SK-N-SH (cell line): ENCODE measurements around the gene IPO4. TPM values are rescaled to one million over a fixed set of nuclear protein-coding genes. Genes with fewer than 3 reads are reported as not detected.

Experiments
- CTCF ChIA-PET: fragments of 300-600, 350-600 bp; formaldehyde crosslinking; extraction: SDS; loops from one replicate; lab custom pipeline; 2021; lab: Yijun Ruan, JAX
- POLR2A ChIA-PET: fragments of 350-600 bp; sonication (Branson Sonifier 250); formaldehyde crosslinking; extraction: SDS; loops from one replicate; lab custom pipeline; 2020; ENCODE audit warnings: antibody characterized with exemption, inconsistent platforms; lab: Yijun Ruan, JAX
- DNase-seq: peaks from one replicate; pipeline ENCODE4 v3.0.0; 2012
- H2AFZ ChIP-seq: fragments of 200-600 bp; sonication (generic); 2 replicates; pipeline ENCODE4 v1.8.1; 2016; ENCODE audit warnings: antibody characterized with exemption, mild to moderate bottlenecking, low read depth
- H3F3A ChIP-seq: fragments of 200-600 bp; sonication (generic); replicated peaks from 2 replicates; pipeline ENCODE3; 2016; ENCODE audit warnings: antibody characterized with exemption, mild to moderate bottlenecking; ENCODE audit not compliant: insufficient read depth
- H3K27ac ChIP-seq, 2 experiments: fragments of 200-500 bp in 1 of 2; fragments of 200-600 bp in 1 of 2; sonication (Bioruptor generic) in 1 of 2; sonication (generic), shearing (Covaris generic) in 1 of 2; 2 replicates each; pipeline versions ENCODE4 v1.5.1 to v1.6.1; 2014 to 2016; ENCODE audit warnings: low read depth in 2 of 2, inconsistent platforms in 1 of 2, low read length in 1 of 2, mild to moderate bottlenecking in 1 of 2, mixed read lengths in 1 of 2
- H3K27me3 ChIP-seq: fragments of 200-600 bp; sonication (generic), shearing (Covaris generic); 2 replicates; pipeline ENCODE4 v1.6.1; 2016; ENCODE audit warnings: mixed run types; ENCODE audit not compliant: insufficient read depth
- H3K36me3 ChIP-seq, 2 experiments: fragments of 200-500 bp in 1 of 2; fragments of 200-600 bp in 1 of 2; sonication (Bioruptor generic) in 1 of 2; sonication (generic) in 1 of 2; replicated peaks in 1 of 2; 2 replicates each; pipeline versions ENCODE3 to v1.5.1; 2014 to 2016; ENCODE audit warnings: low read length in 1 of 2, mild to moderate bottlenecking in 1 of 2; ENCODE audit not compliant: insufficient read depth in 2 of 2, control insufficient read depth in 1 of 2
- H3K4me1 ChIP-seq, 2 experiments: fragments of 200-500 bp in 1 of 2; fragments of 200-600 bp in 1 of 2; sonication (Bioruptor generic) in 1 of 2; sonication (generic), shearing (Covaris generic) in 1 of 2; 2 replicates each; pipeline versions ENCODE4 v1.5.1 to v1.6.1; 2014 to 2016; ENCODE audit warnings: low read depth in 1 of 2, low read length in 1 of 2, mixed run types in 1 of 2; ENCODE audit not compliant: insufficient read depth in 2 of 2, control insufficient read depth in 1 of 2
- H3K4me2 ChIP-seq: fragments of 200-600 bp; sonication (generic), shearing (Covaris generic); 2 replicates; pipeline ENCODE4 v1.6.1; 2017; ENCODE audit warnings: mixed run types
- H3K4me3 ChIP-seq, 2 experiments: fragments of 200-500 bp in 1 of 2; fragments of 200-600 bp in 1 of 2; sonication (Bioruptor generic) in 1 of 2; sonication (generic), shearing (Covaris generic) in 1 of 2; 2 replicates each; pipeline versions ENCODE4 v1.5.1 to v1.8.1; 2014 to 2016; ENCODE audit warnings: low read depth in 2 of 2, inconsistent platforms in 1 of 2, low read length in 1 of 2, mild to moderate bottlenecking in 1 of 2, mixed read lengths in 1 of 2, moderate library complexity in 1 of 2
- H3K79me2 ChIP-seq: fragments of 200-600 bp; sonication (generic); 2 replicates; pipeline ENCODE4 v1.8.1; 2017; ENCODE audit warnings: mild to moderate bottlenecking; ENCODE audit not compliant: insufficient read depth
- H3K9ac ChIP-seq: fragments of 200-600 bp; sonication (generic); 2 replicates; pipeline ENCODE4 v1.6.1; 2017; ENCODE audit warnings: mixed run types
- H3K9me2 ChIP-seq: fragments of 200-600 bp; sonication (generic); 2 replicates; pipeline ENCODE4 v1.6.1; 2017; ENCODE audit warnings: mixed run types
- H3K9me3 ChIP-seq: fragments of 200-600 bp; sonication (generic); 2 replicates; pipeline ENCODE4 v1.6.1; 2017; ENCODE audit warnings: mixed run types, mild to moderate bottlenecking, moderate library complexity
- H4K20me1 ChIP-seq: fragments of 200-600 bp; sonication (generic); 2 replicates; pipeline ENCODE4 v1.6.1; 2017; ENCODE audit warnings: mild to moderate bottlenecking, mixed run types; ENCODE audit not compliant: insufficient read depth
- CHD2 ChIP-seq: fragments of 150-350 bp; IDR thresholded peaks from 2 replicates; pipeline ENCODE4 v1.6.1; 2018; ENCODE audit warnings: low read length; ENCODE audit not compliant: partially characterized antibody
- CTCF ChIP-seq: fragments of 200-600 bp; sonication (generic); IDR thresholded peaks from 2 replicates; pipeline ENCODE4 v1.6.1; 2017; ENCODE audit warnings: antibody characterized with exemption, mild to moderate bottlenecking, moderate library complexity
- ELF1 ChIP-seq: IDR thresholded peaks from 2 replicates; pipeline ENCODE4 v1.4.0; 2012
- EP300 ChIP-seq, 2 experiments: IDR thresholded peaks; 2 replicates each; pipeline versions ENCODE4 v1.4.0 to v1.6.1; 2012; ENCODE audit warnings: borderline replicate concordance in 1 of 2, low read depth in 1 of 2, low read length in 1 of 2
- FOXJ3 ChIP-seq: sonication (generic); formaldehyde crosslinking; IDR thresholded peaks from 2 replicates; pipeline ENCODE4 v1.5.1; 2020; ENCODE audit warnings: mild to moderate bottlenecking, missing genetic modification reagents
- GATA2 ChIP-seq: sonication (generic); formaldehyde crosslinking; IDR thresholded peaks from 2 replicates; pipeline ENCODE4 v1.5.0; 2020; ENCODE audit warnings: mild to moderate bottlenecking, missing genetic modification reagents
- MEF2A ChIP-seq: IDR thresholded peaks from 2 replicates; pipeline ENCODE4 v1.4.0; 2012; ENCODE audit warnings: low read depth, borderline replicate concordance
- MXI1 ChIP-seq: IDR thresholded peaks from 2 replicates; pipeline ENCODE4 v1.6.1; 2012; ENCODE audit warnings: mild to moderate bottlenecking, low read depth, low read length, improper control_type of control experiment
- REST ChIP-seq: IDR thresholded peaks from 2 replicates; pipeline ENCODE4 v1.6.1; 2012; ENCODE audit warnings: mild to moderate bottlenecking, low read depth, low read length, moderate library complexity
- RFX5 ChIP-seq: IDR thresholded peaks from 2 replicates; pipeline ENCODE4 v1.6.1; 2012; ENCODE audit warnings: mild to moderate bottlenecking, improper control_type of control experiment, low read length
- RXRA ChIP-seq: IDR thresholded peaks from 2 replicates; pipeline ENCODE4 v1.4.0; 2012; ENCODE audit warnings: low read depth, mild to moderate bottlenecking, borderline replicate concordance
- WGBS: methylation state at CpG from one replicate; pipeline ENCODE4 v1.1.6; 2017; ENCODE audit warnings: low lambda C conversion rate; 5-methylcytosine and 5-hydroxymethylcytosine counted together
- polyA plus RNA-seq, 3 experiments: library from polyadenylated mRNA; depleted of rRNA; stranded (reverse); fragments of >200 nt; gene quantifications; 2 replicates each; pipeline ENCODE4 v1.2.3, GENCODE V29; 2012
- TF ChIP-seq, protein P1 (sequence below): fragments of 150-350 bp; IDR thresholded peaks from 2 replicates; pipeline ENCODE4 v1.6.1; 2016; ENCODE audit warnings: mild to moderate bottlenecking, low read depth, low read length
- TF ChIP-seq, protein P2 (sequence below): IDR thresholded peaks from 2 replicates; pipeline ENCODE4; 2012
- TF ChIP-seq, protein P3 (sequence below): fragments of 150-350 bp; IDR thresholded peaks from 2 replicates; pipeline ENCODE4 v1.6.1; 2017; ENCODE audit warnings: antibody characterized with exemption, low read length, low read depth, borderline replicate concordance

Gene IPO4
- polyA plus RNA-seq, 1 of the 3 experiments (the other 2 are of a cell fraction): 61.3 TPM

- Histone ChIP-seq H3K4me3 (peak within 1 kb of the TSS; percentile 46 to 54; a peak in 3 of 4 replicates), H3K79me2 (no peaks in the 10 kb centered on the region), H3K4me1 (peaks cover 0 to 11% of the 10 kb centered on the region in 2 experiments; a peak in 1 of 4 replicates), H3K9me3 (no peaks in the 10 kb centered on the region), H3K9ac (no peak within 1 kb of the TSS), H2AFZ (no peak within 1 kb of the TSS), H3F3A (peaks cover 3% of the 10 kb centered on the region), H3K27me3 (no peaks in the 10 kb centered on the region), H3K4me2 (peak within 1 kb of the TSS; percentile 53), H4K20me1 (no peaks in the 10 kb centered on the region), H3K9me2 (no peaks in the 10 kb centered on the region), H3K27ac (peak within 1 kb of the TSS in 1 of 2 experiments; percentile 90; a peak in 2 of 4 replicates), H3K36me3 (peaks cover 0 to 4% of the 10 kb centered on the region in 2 experiments)
- TF ChIP-seq RXRA (peak; percentile 81; the same call in 1 of the 2 replicates), CHD2 (peak; percentile 59), RFX5 (peak; percentile 95), MEF2A (no peak), FOXJ3 (CRISPR knock-in tag) (no peak), EP300 (IDR thresholded peaks at IDR 0.05; ENCODE audit: borderline replicate concordance in 1 of 2, low read depth in 1 of 2, low read length in 1 of 2) (peak in 1 of 2 experiments; percentile 52; a peak in 1 of 4 replicates), ELF1 (0 out of 2 replicates have a peak, but pooled peaks have one; percentile 53), MXI1 (peak; percentile 36)
- TF ChIP-seq, protein P1, sequence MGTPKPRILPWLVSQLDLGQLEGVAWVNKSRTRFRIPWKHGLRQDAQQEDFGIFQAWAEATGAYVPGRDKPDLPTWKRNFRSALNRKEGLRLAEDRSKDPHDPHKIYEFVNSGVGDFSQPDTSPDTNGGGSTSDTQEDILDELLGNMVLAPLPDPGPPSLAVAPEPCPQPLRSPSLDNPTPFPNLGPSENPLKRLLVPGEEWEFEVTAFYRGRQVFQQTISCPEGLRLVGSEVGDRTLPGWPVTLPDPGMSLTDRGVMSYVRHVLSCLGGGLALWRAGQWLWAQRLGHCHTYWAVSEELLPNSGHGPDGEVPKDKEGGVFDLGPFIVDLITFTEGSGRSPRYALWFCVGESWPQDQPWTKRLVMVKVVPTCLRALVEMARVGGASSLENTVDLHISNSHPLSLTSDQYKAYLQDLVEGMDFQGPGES: peak; percentile 47
- ChIA-PET CTCF (interaction anchor here (0.8 to 2.7 kb wide), 4 partner anchors 11 to 120 kb away, joined by 3 to 23 read pairs (median 4); partner anchors contain the start of genes CARMIL3 and IRF9), POLR2A (interaction anchor here (0.6 to 3.1 kb wide), 6 partner anchors 10 to 25 kb away, joined by 3 to 21 read pairs (median 4); partner anchors contain the start of genes IPO4, IRF9, PSME2 and RNF31)
- DNase-seq: peak; percentile 97
- WGBS: 49% methylated on average over 22 of the region's 63 CpGs
These were observed 17.0 kb downstream of the IPO4 start, which contains the start of gene REC8 for GRCh38 chr14:24171422-24172260. Gene REC8 (plus strand): TSS chr14:24172080. CDS start chr14:24172553, 473 bp downstream.

GRCh38 chr14:24167469-24168114, 21.0 kb downstream of the IPO4 start:
- CTCF ChIA-PET: interaction anchor here (1.7 kb wide), 1 partner anchor 17 kb away, joined by 6 read pairs; no protein-coding TSS in a partner anchor
- peaks cover 8% of the 10 kb centered on the region for H3K79me2 ChIP-seq
- peaks cover 0 to 6% of the 10 kb centered on the region in 2 experiments; a peak in 1 of 4 replicates for H3K4me1 ChIP-seq
- no peak overlapping the region for H2AFZ ChIP-seq
- DNase-seq: no peak
- no peaks in the 10 kb centered on the region for H4K20me1 ChIP-seq
- peaks cover 16 to 40% of the 10 kb centered on the region in 2 experiments for H3K36me3 ChIP-seq
- H3F3A ChIP-seq: peaks cover 3% of the 10 kb centered on the region
- H3K27me3 ChIP-seq: no peaks in the 10 kb centered on the region
- no peaks in the 10 kb centered on the region for H3K9me3 ChIP-seq
- 91% methylated on average over 3 of the region's 3 CpGs for WGBS
- H3K4me3 ChIP-seq: no peak overlapping the region
- H3K4me2 ChIP-seq: no peak overlapping the region
- H3K9me2 ChIP-seq: no peaks in the 10 kb centered on the region
- no peak overlapping the region for H3K27ac ChIP-seq
- POLR2A ChIA-PET: no interaction called here
- no peak overlapping the region for H3K9ac ChIP-seq
- TF ChIP-seq, protein P2, sequence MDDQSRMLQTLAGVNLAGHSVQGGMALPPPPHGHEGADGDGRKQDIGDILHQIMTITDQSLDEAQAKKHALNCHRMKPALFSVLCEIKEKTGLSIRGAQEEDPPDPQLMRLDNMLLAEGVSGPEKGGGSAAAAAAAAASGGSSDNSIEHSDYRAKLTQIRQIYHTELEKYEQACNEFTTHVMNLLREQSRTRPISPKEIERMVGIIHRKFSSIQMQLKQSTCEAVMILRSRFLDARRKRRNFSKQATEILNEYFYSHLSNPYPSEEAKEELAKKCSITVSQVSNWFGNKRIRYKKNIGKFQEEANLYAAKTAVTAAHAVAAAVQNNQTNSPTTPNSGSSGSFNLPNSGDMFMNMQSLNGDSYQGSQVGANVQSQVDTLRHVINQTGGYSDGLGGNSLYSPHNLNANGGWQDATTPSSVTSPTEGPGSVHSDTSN: no peak
- no peak for TF ChIP-seq RXRA
- TF ChIP-seq, protein P3, sequence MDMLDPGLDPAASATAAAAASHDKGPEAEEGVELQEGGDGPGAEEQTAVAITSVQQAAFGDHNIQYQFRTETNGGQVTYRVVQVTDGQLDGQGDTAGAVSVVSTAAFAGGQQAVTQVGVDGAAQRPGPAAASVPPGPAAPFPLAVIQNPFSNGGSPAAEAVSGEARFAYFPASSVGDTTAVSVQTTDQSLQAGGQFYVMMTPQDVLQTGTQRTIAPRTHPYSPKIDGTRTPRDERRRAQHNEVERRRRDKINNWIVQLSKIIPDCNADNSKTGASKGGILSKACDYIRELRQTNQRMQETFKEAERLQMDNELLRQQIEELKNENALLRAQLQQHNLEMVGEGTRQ: no peak
- no peak for TF ChIP-seq GATA2
- TF ChIP-seq REST: no peak
- TF ChIP-seq CTCF: no peak
